Sigmoid colon (tissue), 4 donors: Measurements from ENCODE around the gene COL6A1.

Experiments
- POLR2AphosphoS5 ChIP-seq, 4 donors: sonication (generic); formaldehyde crosslinking; IDR thresholded peaks; one replicate each; pipeline ENCODE4 v1.6.1; 2017; ENCODE audit warnings: antibody characterized with exemption in 4 of 4
- TF ChIP-seq, protein P1 (sequence below), 4 experiments: fragments of 450-650 bp in 3 of 4; fragments of 200-600 bp in 1 of 4; IDR thresholded peaks; one replicate each; pipeline ENCODE4 v1.5.1; 2016 to 2019; ENCODE audit warnings: antibody characterized with exemption in 4 of 4, mild to moderate bottlenecking in 3 of 4, moderate library complexity in 2 of 4

DNA sequence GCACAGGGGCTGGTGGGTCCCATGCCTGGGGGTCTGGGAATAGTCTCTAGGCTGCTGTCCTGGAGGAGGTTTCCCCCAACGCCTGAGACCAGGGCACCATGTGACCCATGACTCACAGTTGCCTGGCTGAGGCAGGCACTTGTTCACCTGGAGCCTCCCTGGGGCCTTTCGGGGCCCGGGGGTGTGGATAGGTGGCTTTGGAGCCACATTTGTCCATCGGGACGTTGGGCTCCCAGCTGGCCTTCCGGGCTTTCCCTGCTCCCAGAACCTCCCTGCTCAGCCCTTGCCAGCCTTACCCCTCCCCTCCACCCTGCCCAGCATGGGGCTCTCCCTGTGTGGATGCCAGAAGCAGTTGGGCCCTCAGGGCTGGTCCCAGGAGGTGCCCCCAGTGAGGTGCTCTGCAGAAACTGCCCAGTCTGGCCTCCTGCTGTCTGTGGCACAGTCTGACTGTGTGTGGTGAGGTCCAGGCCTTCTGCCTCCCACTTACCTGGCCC, 14.2 kb downstream of the COL6A1 start:
- TF ChIP-seq, protein P1, sequence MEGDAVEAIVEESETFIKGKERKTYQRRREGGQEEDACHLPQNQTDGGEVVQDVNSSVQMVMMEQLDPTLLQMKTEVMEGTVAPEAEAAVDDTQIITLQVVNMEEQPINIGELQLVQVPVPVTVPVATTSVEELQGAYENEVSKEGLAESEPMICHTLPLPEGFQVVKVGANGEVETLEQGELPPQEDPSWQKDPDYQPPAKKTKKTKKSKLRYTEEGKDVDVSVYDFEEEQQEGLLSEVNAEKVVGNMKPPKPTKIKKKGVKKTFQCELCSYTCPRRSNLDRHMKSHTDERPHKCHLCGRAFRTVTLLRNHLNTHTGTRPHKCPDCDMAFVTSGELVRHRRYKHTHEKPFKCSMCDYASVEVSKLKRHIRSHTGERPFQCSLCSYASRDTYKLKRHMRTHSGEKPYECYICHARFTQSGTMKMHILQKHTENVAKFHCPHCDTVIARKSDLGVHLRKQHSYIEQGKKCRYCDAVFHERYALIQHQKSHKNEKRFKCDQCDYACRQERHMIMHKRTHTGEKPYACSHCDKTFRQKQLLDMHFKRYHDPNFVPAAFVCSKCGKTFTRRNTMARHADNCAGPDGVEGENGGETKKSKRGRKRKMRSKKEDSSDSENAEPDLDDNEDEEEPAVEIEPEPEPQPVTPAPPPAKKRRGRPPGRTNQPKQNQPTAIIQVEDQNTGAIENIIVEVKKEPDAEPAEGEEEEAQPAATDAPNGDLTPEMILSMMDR (IDR thresholded peaks at IDR 0.05): no peak
- no peak for TF ChIP-seq POLR2AphosphoS5 (IDR thresholded peaks at IDR 0.05)
